GM12891 (cell line): ENCODE results near the gene BTBD9.

Experiments
- POLR2A ChIP-seq: IDR thresholded peaks from 2 replicates; pipeline ENCODE4 v1.6.1; 2011; ENCODE audit warnings: low read depth, low read length, control low read depth
- POLR2AphosphoS5 ChIP-seq: IDR thresholded peaks from 2 replicates; pipeline ENCODE4 v1.6.1; 2011; ENCODE audit warnings: low read depth, low read length, control low read depth
- POU2F2 ChIP-seq: IDR thresholded peaks from 2 replicates; pipeline ENCODE4 v1.6.1; 2011; ENCODE audit warnings: low read depth, mild to moderate bottlenecking, control low read depth, low read length, moderate library complexity
- TAF1 ChIP-seq: IDR thresholded peaks from 2 replicates; pipeline ENCODE4 v1.6.1; 2011; ENCODE audit warnings: low read depth, low read length, control low read depth

- no peak for TF ChIP-seq POLR2A
- TF ChIP-seq TAF1 = no peak
- TF ChIP-seq POLR2AphosphoS5 = no peak
- no peak for TF ChIP-seq POU2F2
These were observed 468.9 kb downstream of the BTBD9 start for GRCh38 chr6:38170666-38171355.
